ENCODE measurements around the gene KDM2A. TPM values are rescaled to one million over a fixed set of nuclear protein-coding genes. Genes with fewer than 3 reads are reported as not detected.

The KDM2A gene
- total RNA-seq, 1 experiment from 2014 or later, result 50.4 TPM

- Histone ChIP-seq H3K79me2 (ENCODE audit: insufficient read depth, low read length) (peaks cover 59% of the 10 kb centered on the region), H3K4me2 (ENCODE audit: low read length) (peak overlapping the region; percentile 96), H4K20me1 (ENCODE audit: insufficient read depth) (no peaks in the 10 kb centered on the region), H3K27me3 (ENCODE audit: insufficient read depth, low read length) (no peaks in the 10 kb centered on the region), H3K36me3 (ENCODE audit: control insufficient read depth in 1 of 2, insufficient read depth in 2 of 2, low read length in 2 of 2) (peaks cover 2 to 15% of the 10 kb centered on the region in 2 experiments; a peak in 1 of 4 replicates), H3K9ac (ENCODE audit: low read length) (peak overlapping the region; percentile 84), H3K4me1 (ENCODE audit: control insufficient read depth in 1 of 2, insufficient read depth in 2 of 2, low read length in 2 of 2) (peaks cover 12 to 28% of the 10 kb centered on the region in 2 experiments; a peak in 3 of 4 replicates), H3K9me2 (ENCODE audit: insufficient read depth) (no peaks in the 10 kb centered on the region), H2AFZ (ENCODE audit: low read depth, low read length, poor library complexity, severe bottlenecking) (no peak overlapping the region), H3K9me3 (ENCODE audit: control insufficient read depth in 1 of 2, insufficient read depth in 1 of 2, low read depth in 1 of 2, low read length in 2 of 2) (no peaks in the 10 kb centered on the region), H3K27ac (ENCODE audit: low read depth, low read length) (peak overlapping the region; percentile 84), H3K4me3 (replicated peaks in 1 of 2; ENCODE audit: low read depth in 1 of 2, low read length in 2 of 2) (peak overlapping the region; percentile 71 to 98)
- ChIA-PET POLR2A (no interaction called here), RAD21 (ENCODE audit: low non-redundant PET in 1 of 2, low total read pairs in 2 of 2, uncharacterized antibody in 2 of 2, unreplicated experiment in 2 of 2) (no interaction called here), CTCF (interaction anchor here (1.0 to 1.3 kb wide), 4 partner anchors 10 to 122 kb away, joined by 3 to 10 read pairs (median 6); no protein-coding TSS in a partner anchor)
- ATAC-seq (no peak), DNase-seq (ENCODE audit: low read depth, low spot score) (no peak)
- TF ChIP-seq EZH2 (IDR thresholded peaks at IDR 0.05) (no peak), ZNF274 (IDR thresholded peaks at IDR 0.05; ENCODE audit: low read depth, low read length) (no peak), ELF1 (IDR thresholded peaks at IDR 0.05; ENCODE audit: borderline replicate concordance, low read depth) (no peak), ZBTB33 (IDR thresholded peaks at IDR 0.05; ENCODE audit: extremely low read depth, insufficient replicate concordance, low read length) (no peak), EGR1 (IDR thresholded peaks at IDR 0.05; ENCODE audit: low read depth) (no peak), POLR2A (IDR thresholded peaks at IDR 0.05; ENCODE audit: borderline replicate concordance, extremely low read depth, insufficient read depth, insufficient read length) (no peak), SP1 (IDR thresholded peaks at IDR 0.05; ENCODE audit: low read depth) (no peak), CBX3 (IDR thresholded peaks at IDR 0.05; ENCODE audit: low read depth) (no peak), SIN3A (IDR thresholded peaks at IDR 0.05; ENCODE audit: low read depth) (no peak), JUND (IDR thresholded peaks at IDR 0.05) (no peak), CEBPB (IDR thresholded peaks at IDR 0.05; ENCODE audit: low read depth) (no peak), POLR2AphosphoS5 (IDR thresholded peaks at IDR 0.05; ENCODE audit: low read depth, low read length) (no peak), TCF7L2 (IDR thresholded peaks at IDR 0.05; ENCODE audit: borderline replicate concordance, extremely low read depth, insufficient read depth, insufficient read length) (no peak), ZFX (IDR thresholded peaks at IDR 0.05) (no peak), EZH2phosphoT487 (IDR thresholded peaks at IDR 0.05; ENCODE audit: borderline replicate concordance) (no peak), ATF3 (IDR thresholded peaks at IDR 0.05) (no peak)
- TF ChIP-seq, protein P1, sequence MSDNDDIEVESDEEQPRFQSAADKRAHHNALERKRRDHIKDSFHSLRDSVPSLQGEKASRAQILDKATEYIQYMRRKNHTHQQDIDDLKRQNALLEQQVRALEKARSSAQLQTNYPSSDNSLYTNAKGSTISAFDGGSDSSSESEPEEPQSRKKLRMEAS (IDR thresholded peaks at IDR 0.05), result no peak
- BruUV-seq (replicated peaks), result no TSS peak
- intact Hi-C loops (cut with micrococcal nuclease), result no loop called here
Measured at GRCh38 chr11:67267188-67268080, 148.4 kb downstream of the KDM2A start.

Data from HCT116 (cell line).